GM18498 (cell line): Measurements from ENCODE around the gene ZNF488.

Experiments used
- ATAC-seq: cut with Tn5 transposase; IDR thresholded peaks from one replicate; pipeline ENCODE4 v1.9.1; 2021; ENCODE audit warnings: mild to moderate bottlenecking, moderate library complexity; ENCODE audit not compliant: unreplicated experiment

ZNF488 gene

GRCh38 chr10:47367646-47368045, 16.4 kb downstream of the ZNF488 start:
- ATAC-seq: no peak

DNA sequence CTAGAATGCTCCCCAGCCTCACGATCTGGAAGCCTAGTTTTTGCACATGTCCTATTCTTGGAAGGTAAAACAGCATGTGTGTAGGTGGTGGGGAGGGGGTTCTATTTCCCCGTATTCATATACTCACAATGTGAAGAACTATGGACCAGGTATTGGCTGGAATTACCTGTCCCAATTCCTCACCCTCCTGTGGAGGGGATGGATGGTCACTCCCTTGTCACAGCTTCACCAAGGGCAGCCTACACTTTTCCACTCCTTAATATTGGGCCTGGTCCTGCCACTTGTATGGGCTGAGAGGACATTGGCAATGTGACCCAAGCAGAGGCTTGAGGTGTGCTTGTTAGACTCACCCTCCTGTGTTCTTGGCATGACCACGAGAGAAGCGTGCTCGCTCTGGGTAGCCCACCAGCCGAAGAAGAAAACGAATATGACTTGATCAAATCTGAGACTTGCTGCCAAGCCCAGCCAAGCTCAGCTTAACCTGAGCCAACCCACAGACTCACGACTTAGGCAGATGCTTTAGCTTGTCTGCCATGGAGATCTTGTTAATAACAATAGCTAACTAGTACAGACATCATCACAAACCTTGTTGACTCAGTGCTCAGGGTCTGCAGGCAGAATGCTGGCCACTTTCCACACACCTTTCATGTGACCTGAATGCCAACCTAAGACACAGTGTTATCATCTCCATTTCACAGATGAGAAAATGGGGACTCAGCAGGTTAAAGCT, 17.2 kb downstream of the ZNF488 start:
- ATAC-seq: no peak

- ATAC-seq: no peak
Observed at GRCh38 chr10:47366181-47366631, 17.9 kb downstream of the ZNF488 start.

DNA sequence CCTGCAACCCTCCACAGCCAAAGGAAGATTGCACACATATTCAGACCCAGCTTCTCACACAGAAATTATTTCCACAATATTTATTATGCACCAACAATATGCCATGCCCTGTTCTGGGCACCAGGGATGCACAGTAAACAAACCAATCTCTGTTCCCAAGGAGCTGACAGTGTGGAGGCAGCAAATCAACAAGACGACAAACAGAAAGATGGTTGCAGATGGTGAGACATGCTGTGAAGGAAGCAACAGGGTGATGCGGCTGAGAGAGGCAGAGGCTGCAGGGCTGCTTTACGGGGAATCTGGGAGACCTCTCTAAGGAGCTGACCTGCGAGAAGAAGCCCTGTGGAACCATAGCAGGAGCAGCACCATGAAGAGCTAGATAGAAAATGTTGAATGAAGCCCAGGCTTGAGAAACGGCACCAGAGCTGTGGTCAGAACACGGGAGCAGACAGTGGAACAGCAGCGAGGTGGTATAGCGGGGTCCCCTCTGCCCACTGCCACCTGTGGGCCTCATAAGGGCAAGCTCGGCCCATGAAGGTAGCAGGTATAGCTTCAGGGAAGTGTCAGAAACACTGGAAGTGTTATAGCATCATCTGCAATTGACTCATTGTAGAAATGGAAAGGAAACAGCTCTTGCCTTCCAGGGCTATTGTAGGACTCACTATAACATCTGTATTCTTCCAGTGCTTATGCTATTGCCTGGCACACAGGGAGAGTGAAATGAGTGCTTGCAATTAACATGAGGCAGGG, 18.5 kb downstream of the ZNF488 start:
- no peak for ATAC-seq

DNA sequence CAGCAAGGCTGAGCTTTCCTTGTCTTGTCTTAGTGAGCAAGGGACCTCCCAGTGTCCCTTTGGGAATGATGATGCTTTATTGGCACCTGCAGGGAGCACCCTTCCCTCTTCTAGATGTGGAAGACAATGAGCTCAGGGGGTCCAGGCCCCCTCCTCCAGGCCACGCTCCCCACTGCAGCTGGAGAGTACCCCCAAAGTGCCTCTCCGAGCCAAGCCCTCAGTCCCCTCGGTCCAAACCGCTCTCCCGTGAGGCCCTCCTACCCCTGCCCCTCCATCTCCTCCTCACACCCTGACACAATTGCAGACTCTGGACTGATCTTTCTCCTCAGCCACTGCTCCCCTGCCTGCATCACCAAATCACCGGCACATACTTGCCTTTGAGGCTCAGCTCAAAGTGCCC, 19.2 kb downstream of the ZNF488 start:
- ATAC-seq: no peak

- no peak for ATAC-seq
Observed at GRCh38 chr10:47364366-47364765, 19.7 kb downstream of the ZNF488 start.

DNA sequence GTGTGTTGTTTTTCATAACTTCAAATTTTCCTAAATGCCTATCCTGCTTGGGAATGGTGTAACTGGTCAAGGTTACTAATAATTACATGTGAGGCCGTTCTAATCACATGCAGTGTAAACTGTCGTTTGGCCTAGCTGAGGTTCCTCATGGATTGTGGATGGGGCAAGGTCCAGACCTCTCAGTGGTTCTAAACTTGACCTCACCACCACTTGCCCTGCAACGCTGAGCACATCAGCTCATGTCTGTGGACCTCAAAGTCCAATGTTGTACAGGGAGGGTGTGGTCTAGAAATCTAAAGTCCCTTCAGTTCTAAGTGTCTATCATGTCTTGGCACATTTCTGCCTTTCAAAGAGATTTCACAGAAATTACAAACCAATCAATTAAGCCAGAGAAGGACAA, 20.3 kb downstream of the ZNF488 start:
- ATAC-seq: no peak

- no peak for ATAC-seq
Observed at GRCh38 chr10:47362199-47362598, 21.9 kb downstream of the ZNF488 start.

- ATAC-seq: no peak
Observed at GRCh38 chr10:47361293-47361692, 22.8 kb downstream of the ZNF488 start.

DNA sequence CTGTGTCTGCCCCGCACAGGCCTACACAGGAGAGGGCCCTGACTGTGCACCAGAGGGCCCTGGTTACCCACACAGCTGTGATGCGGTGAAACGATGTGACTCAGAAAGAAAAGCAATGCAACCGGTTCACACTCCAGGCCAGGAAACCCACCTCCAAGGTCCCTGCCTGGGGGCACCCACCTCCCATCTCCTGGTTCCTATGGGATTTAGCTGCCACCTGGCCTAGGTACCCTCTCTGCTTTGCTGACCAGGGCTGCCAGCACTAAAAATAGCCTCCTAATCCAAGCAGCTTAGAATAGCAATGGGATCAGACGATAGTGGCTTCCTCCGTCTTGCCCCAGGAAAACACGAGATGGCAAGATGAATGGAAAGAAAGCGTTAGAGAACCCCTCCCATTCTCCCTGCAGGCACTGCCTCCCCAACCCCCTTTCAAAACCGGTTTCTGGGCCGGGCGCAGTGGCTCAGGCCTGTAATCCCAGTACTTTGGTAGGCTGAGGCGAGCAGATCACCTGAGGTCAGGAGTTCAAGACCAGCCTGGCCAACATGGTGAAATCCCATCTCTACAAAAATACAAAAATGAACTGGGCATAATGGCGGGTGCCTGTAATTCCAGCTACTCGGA, 23.6 kb downstream of the ZNF488 start:
- no peak for ATAC-seq

DNA sequence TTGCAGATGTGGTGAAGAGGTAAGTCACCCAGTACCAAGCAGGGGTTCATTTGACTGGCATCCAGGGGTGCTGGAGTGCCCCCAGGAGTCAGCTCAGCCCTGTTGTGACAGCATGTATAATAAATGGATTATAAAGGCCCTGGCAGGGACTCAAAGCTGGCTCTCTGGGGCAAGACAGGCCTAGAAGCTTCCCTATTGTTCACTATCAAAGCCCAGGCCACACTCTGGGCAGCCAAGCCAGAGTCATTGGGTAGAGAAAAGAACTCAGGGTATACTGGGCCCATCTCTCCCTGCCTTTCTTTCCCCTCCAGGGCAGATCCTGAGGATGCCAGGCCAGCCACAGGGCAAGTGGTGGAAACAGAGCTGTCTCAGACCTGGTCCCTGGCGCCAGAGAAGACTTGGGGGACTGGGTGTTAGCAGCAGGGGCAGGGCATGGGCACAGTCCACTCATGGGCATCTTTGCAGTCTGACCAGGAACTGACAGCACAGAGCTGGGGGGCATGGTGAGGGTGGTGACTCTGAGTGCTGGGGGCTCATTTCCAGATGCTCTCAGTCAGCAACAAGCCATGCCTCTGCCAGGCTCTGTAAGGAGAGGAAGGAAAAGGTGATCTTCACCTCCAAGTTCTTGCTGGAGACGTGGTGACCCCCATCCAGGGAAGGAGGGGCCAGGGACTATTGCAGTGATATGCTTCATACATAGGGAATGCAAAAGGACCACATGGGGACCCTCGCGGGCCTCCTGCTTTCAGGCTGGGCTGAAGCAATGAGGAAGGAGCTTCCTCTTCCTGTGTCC, 24.3 kb downstream of the ZNF488 start:
- no peak for ATAC-seq

- no peak for ATAC-seq
Observed at GRCh38 chr10:47359101-47359500, 25.0 kb downstream of the ZNF488 start.

- ATAC-seq: no peak
Observed at GRCh38 chr10:47358457-47358856, 25.6 kb downstream of the ZNF488 start.

- no peak for ATAC-seq
Observed at GRCh38 chr10:47357911-47358310, 26.2 kb downstream of the ZNF488 start.

DNA sequence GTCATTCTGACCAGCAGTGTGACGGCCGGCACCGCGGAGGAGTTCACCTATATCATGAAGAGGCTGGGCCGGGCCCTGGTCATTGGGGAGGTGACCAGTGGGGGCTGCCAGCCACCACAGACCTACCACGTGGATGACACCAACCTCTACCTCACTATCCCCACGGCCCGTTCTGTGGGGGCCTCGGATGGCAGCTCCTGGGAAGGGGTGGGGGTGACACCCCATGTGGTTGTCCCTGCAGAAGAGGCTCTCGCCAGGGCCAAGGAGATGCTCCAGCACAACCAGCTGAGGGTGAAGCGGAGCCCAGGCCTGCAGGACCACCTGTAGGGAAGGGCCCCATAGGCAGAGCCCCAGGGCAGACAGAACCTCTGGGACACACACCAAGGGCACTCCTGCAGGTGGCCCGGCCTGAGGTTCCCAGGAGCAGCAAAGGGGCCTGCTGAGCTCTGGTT, 26.9 kb downstream of the ZNF488 start:
- ATAC-seq: no peak

DNA sequence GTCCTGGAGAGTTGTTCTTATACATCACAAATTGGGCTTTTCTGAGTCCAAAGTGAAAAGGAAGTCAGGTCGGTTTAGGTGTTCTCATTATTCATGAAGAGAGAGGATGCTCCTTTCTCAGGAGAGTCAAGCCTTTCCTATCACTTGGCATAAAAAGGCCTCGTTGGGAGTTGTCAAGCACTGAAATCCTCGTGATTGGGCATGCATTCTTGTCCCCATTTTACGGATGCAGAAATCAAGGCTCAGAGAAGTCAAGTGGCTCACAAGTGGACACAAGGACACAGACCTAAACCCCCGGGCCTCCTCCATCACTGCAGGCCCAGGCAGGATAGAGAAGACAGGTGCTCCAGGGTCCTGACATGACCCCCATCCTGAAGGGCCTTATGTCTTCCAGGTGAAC, 27.4 kb downstream of the ZNF488 start:
- no peak for ATAC-seq

DNA sequence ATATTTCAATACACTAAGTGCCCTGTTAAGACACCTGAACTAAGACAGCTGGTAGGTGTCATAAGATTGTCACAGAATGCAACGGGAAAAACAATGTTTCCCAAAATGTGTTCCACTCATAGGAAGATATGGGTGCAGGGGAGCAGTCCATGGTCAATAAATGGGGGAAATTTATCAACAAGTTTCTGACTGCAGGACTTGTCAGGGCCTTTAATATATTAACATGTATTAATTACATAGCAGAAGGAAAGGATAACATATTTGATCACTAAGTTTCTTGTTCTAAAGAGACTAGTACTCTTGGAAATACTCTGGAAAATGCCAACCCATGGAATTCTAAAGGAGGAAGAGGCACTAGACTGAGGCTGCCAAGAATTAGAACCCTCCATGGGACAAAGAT, 29.2 kb downstream of the ZNF488 start:
- ATAC-seq: no peak

DNA sequence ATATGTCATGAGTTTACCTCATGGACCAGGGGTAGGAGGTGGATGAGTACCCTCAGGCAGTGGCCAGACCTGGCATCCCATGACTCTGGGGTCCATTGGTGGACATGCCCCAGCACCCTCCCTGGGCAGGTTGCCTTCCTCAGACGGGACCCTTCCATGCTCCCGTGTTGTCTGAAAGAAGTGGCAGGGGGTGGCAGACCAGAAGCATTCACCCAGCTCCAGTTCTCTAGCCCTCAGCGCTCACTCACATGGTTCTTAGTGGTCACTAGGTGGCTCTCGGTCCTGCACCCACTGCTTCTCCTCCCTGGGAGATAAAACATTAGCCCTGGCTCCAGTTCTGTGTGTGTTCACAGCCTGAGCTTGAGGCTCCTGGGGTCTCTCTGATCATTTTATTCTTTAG, 29.9 kb downstream of the ZNF488 start:
- ATAC-seq: no peak

- ATAC-seq: no peak
Observed at GRCh38 chr10:47353351-47353750, 30.7 kb downstream of the ZNF488 start.

- ATAC-seq: no peak
Observed at GRCh38 chr10:47351899-47352815, 31.9 kb downstream of the ZNF488 start.
